Caki2 (cell line): Measurements from ENCODE around the gene ZFHX3. TPM values are rescaled to one million over a fixed set of nuclear protein-coding genes. Genes with fewer than 3 reads are reported as not detected.

Source experiments
- DNase-seq: peaks from one replicate; pipeline ENCODE4 v3.0.0-alpha.2; 2015; ENCODE audit warnings: low read depth
- in situ Hi-C: cut with HindIII; loops from 2 replicates; pipeline ENCODE4 v1.10.0; 2016; ENCODE audit warnings: low sequenced_read_pairs, low pct_unique_long_range_greater_than_20kb, mixed read lengths
- total RNA-seq: library from RNA; depleted of rRNA; stranded (reverse); fragments of >200 nt; shearing (Covaris generic); gene quantifications from 2 replicates; pipeline ENCODE4 v1.2.3, GENCODE V29; 2014; ENCODE audit warnings: low replicate concordance

The ZFHX3 gene
- total RNA-seq, 1 experiment from 2014 or later, result 1.6 TPM

- in situ Hi-C loops, result no loop called here
- DNase-seq, result no peak
These were observed 185.8 kb downstream of the ZFHX3 start for GRCh38 chr16:72862090-72862489.

- no peak for DNase-seq
- in situ Hi-C loops, result no loop called here
These were observed 187.0 kb downstream of the ZFHX3 start for GRCh38 chr16:72860726-72861562.

- no peak for DNase-seq
- in situ Hi-C loops, result no loop called here
These were observed 188.3 kb downstream of the ZFHX3 start for GRCh38 chr16:72859581-72859980.

GRCh38 chr16:72858665-72859493 is 189.0 kb downstream of the ZFHX3 start:
- in situ Hi-C loops, result no loop called here
- DNase-seq, result no peak

GRCh38 chr16:72857834-72858664 is 189.9 kb downstream of the ZFHX3 start:
- in situ Hi-C loops, result no loop called here
- DNase-seq, result no peak

- in situ Hi-C loops, result no loop called here
- DNase-seq, result no peak
These were observed 191.1 kb downstream of the ZFHX3 start for GRCh38 chr16:72856797-72857196.

- no peak for DNase-seq
- in situ Hi-C loops, result no loop called here
These were observed 193.5 kb downstream of the ZFHX3 start for GRCh38 chr16:72854267-72854959.

- in situ Hi-C loops, result no loop called here
- no peak for DNase-seq
These were observed 194.2 kb downstream of the ZFHX3 start for GRCh38 chr16:72853575-72854266.

GRCh38 chr16:72852421-72852820 is 195.5 kb downstream of the ZFHX3 start:
- no peak for DNase-seq
- in situ Hi-C loops, result no loop called here

- DNase-seq, result no peak
- in situ Hi-C loops, result no loop called here
These were observed 197.1 kb downstream of the ZFHX3 start for GRCh38 chr16:72850853-72851252.

- in situ Hi-C loops, result no loop called here
- no peak for DNase-seq
These were observed 197.9 kb downstream of the ZFHX3 start for GRCh38 chr16:72850021-72850420.

- in situ Hi-C loops, result no loop called here
- DNase-seq, result peak; percentile 96
These were observed 198.9 kb downstream of the ZFHX3 start for GRCh38 chr16:72848759-72849664.

- in situ Hi-C loops, result no loop called here
- peak; percentile 55 for DNase-seq
These were observed 199.9 kb downstream of the ZFHX3 start for GRCh38 chr16:72848028-72848400.

- peak; percentile 46 for DNase-seq
- in situ Hi-C loops, result no loop called here
These were observed 200.5 kb downstream of the ZFHX3 start for GRCh38 chr16:72847187-72848027.

- in situ Hi-C loops, result no loop called here
- no peak for DNase-seq
These were observed 201.3 kb downstream of the ZFHX3 start for GRCh38 chr16:72846594-72846993.
